Fibroblast of lung (primary cell): ENCODE measurements around the gene SMG6. TPM values are rescaled to one million over a fixed set of nuclear protein-coding genes. Genes with fewer than 3 reads are reported as not detected.

Source experiments
- DNase-seq, 2 donors: peaks; one replicate each; pipeline versions ENCODE4 v3.0.0 to v3.0.0-alpha.2; 2010; ENCODE audit warnings: low read depth in 2 of 2
- H2AFZ ChIP-seq: 2 replicates; pipeline ENCODE4 v1.5.1; 2012; ENCODE audit warnings: low read length, control low read depth, inconsistent platforms
- H3K27ac ChIP-seq: 2 replicates; pipeline ENCODE4 v1.5.1; 2011; ENCODE audit warnings: low read length, control low read depth; ENCODE audit not compliant: insufficient read depth
- H3K27me3 ChIP-seq: 2 replicates; pipeline ENCODE4 v1.5.1; 2011; ENCODE audit warnings: mild to moderate bottlenecking, low read length; ENCODE audit not compliant: control insufficient read depth, insufficient read depth
- H3K36me3 ChIP-seq: 2 replicates; pipeline ENCODE4 v1.5.1; 2011; ENCODE audit warnings: low read length; ENCODE audit not compliant: control insufficient read depth, insufficient read depth
- H3K4me1 ChIP-seq: 2 replicates; pipeline ENCODE4 v1.5.1; 2011; ENCODE audit warnings: low read length; ENCODE audit not compliant: control insufficient read depth, insufficient read depth; ENCODE audit errors: extremely low read depth
- H3K4me2 ChIP-seq: 2 replicates; pipeline ENCODE4 v1.5.1; 2011; ENCODE audit warnings: low read length, control low read depth; ENCODE audit not compliant: insufficient read depth; ENCODE audit errors: extremely low read depth
- H3K4me3 ChIP-seq, 4 experiments: fragments of 200-600 bp in 1 of 4; sonication (generic) in 1 of 4; replicated peaks in 1 of 4; 2 replicates each; pipeline ENCODE4 v1.5.1; 2011 to 2016; ENCODE audit warnings: low read length in 4 of 4, low read depth in 3 of 4, mild to moderate bottlenecking in 3 of 4, control low read depth in 2 of 4, inconsistent platforms in 1 of 4, mixed read lengths in 1 of 4; ENCODE audit not compliant: insufficient read depth in 1 of 4; ENCODE audit errors: control extremely low read depth in 1 of 4
- H3K79me2 ChIP-seq: 2 replicates; pipeline ENCODE4 v1.5.1; 2012; ENCODE audit warnings: mild to moderate bottlenecking, low read length, inconsistent platforms; ENCODE audit not compliant: control insufficient read depth, insufficient read depth
- H3K9ac ChIP-seq: 2 replicates; pipeline ENCODE4 v1.5.1; 2011; ENCODE audit warnings: mild to moderate bottlenecking, low read length, control low read depth; ENCODE audit not compliant: insufficient read depth
- H3K9me3 ChIP-seq: 2 replicates; pipeline ENCODE4 v1.5.1; 2012; ENCODE audit warnings: low read depth, low read length; ENCODE audit not compliant: control insufficient read depth, insufficient read depth
- H4K20me1 ChIP-seq: 2 replicates; pipeline ENCODE4 v1.5.1; 2011; ENCODE audit warnings: low read length; ENCODE audit not compliant: control insufficient read depth, insufficient read depth; ENCODE audit errors: extremely low read depth
- EZH2 ChIP-seq: IDR thresholded peaks from 2 replicates; pipeline ENCODE4 v1.5.1; 2012; ENCODE audit warnings: low read length, control low read depth, mild to moderate bottlenecking; ENCODE audit errors: missing control alignments
- polyA plus RNA-seq, 2 donors: library from polyadenylated mRNA; depleted of rRNA in 1 of 2; stranded (reverse) in 1 of 2; unstranded in 1 of 2; fragments of >200 nt; gene quantifications; 2 replicates each; pipeline ENCODE4 v1.2.1, GENCODE V29; 2011 to 2012; ENCODE audit warnings: missing spikeins in 1 of 2
- total RNA-seq: library from RNA; depleted of rRNA; stranded (reverse); fragments of >200 nt; gene quantifications from 2 replicates; pipeline ENCODE4 v1.2.1, GENCODE V29; 2014
- TF ChIP-seq, protein P1 (sequence below), 2 donors: IDR thresholded peaks in 1 of 2; conservative IDR thresholded peaks in 1 of 2; 1 replicate in 1 of 2; 2 replicates in 1 of 2; pipeline ENCODE4 v1.5.1; 2011 to 2012; ENCODE audit warnings: low read length in 2 of 2, control low read depth in 1 of 2, inconsistent platforms in 1 of 2, low read depth in 1 of 2, mild to moderate bottlenecking in 1 of 2

The SMG6 gene
- total and polyA plus RNA-seq, 2 donors (not counting 1 experiment from before 2014, with no cell fraction given): 14.7 to 29.9 TPM

DNA sequence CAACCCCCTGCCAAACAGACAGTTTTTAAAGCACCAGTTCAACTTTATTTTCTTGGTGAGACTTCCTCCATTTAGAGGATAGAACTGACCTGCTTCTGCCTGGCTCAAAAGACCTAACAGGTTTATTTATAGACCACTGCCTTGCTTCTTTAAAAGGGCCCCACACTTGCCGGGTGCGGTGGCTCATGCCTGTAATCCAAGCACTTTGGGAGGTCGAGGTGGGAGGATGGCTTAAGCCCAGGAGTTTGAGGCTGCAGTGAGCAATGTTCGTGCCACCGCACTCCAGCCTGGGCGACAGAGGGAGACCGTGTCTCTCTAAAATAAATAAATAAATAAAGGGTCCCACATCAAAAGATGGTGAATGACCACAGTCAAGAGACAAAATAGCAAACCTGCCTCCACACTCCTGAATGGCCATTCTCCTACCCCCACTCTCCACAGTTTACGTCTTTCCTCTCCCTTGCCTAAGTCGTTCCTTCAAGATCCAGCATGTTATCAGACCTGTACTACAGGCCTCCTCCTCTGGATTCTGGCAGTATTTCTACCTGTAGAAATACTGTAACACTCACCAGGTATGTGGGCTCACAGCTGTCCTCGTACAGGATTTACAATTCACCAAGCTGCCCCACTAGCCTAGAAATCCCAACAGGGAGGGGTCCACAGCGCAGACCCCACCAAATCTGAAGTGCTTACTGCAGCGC lies 95.6 kb downstream of the SMG6 start:
- H3K4me3 ChIP-seq: no peak overlapping the region
- no peaks in the 10 kb centered on the region for H3K9me3 ChIP-seq
- no peak overlapping the region for H3K9ac ChIP-seq
- H2AFZ ChIP-seq: no peak overlapping the region
- no peak overlapping the region for H3K4me2 ChIP-seq
- peaks cover 4% of the 10 kb centered on the region for H3K4me1 ChIP-seq
- H3K36me3 ChIP-seq: no peaks in the 10 kb centered on the region
- H3K27me3 ChIP-seq: no peaks in the 10 kb centered on the region
- TF ChIP-seq, protein P1, sequence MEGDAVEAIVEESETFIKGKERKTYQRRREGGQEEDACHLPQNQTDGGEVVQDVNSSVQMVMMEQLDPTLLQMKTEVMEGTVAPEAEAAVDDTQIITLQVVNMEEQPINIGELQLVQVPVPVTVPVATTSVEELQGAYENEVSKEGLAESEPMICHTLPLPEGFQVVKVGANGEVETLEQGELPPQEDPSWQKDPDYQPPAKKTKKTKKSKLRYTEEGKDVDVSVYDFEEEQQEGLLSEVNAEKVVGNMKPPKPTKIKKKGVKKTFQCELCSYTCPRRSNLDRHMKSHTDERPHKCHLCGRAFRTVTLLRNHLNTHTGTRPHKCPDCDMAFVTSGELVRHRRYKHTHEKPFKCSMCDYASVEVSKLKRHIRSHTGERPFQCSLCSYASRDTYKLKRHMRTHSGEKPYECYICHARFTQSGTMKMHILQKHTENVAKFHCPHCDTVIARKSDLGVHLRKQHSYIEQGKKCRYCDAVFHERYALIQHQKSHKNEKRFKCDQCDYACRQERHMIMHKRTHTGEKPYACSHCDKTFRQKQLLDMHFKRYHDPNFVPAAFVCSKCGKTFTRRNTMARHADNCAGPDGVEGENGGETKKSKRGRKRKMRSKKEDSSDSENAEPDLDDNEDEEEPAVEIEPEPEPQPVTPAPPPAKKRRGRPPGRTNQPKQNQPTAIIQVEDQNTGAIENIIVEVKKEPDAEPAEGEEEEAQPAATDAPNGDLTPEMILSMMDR (conservative IDR thresholded peaks at IDR 0.05 in 1 of 2, IDR thresholded peaks at IDR 0.05 in 1 of 2; ENCODE audit: low read depth in 1 of 2, low read length in 2 of 2): no peak
- TF ChIP-seq EZH2: no peak
- H4K20me1 ChIP-seq: no peaks in the 10 kb centered on the region
- no peak for DNase-seq
- no peak overlapping the region for H3K27ac ChIP-seq
- peaks cover 3% of the 10 kb centered on the region for H3K79me2 ChIP-seq

DNA sequence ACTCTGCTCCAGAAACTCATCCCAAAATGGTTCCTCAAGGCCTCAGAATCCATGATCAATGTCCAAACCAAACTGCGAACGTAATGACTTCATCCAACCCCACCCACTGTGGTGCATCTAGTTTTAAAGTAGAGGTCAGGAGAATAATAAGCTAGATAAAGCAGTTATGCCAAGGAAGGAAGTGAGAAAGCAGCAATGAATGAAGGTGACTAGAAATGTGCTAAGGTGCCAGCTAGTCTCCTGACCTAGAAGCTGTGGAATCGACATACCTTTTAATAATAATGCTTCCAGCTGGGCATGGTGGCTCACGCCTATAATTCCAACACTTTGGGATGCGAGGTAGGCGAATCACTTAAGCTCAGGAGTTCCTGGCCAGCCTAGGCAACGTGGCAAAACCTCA lies 99.2 kb downstream of the SMG6 start:
- Histone ChIP-seq H3K9ac (no peak overlapping the region), H3K9me3 (no peaks in the 10 kb centered on the region), H3K4me2 (no peak overlapping the region), H3K27ac (no peak overlapping the region), H3K4me1 (no peaks in the 10 kb centered on the region), H3K79me2 (no peaks in the 10 kb centered on the region), H4K20me1 (no peaks in the 10 kb centered on the region), H3K36me3 (no peaks in the 10 kb centered on the region), H3K27me3 (no peaks in the 10 kb centered on the region), H3K4me3 (no peak overlapping the region), H2AFZ (no peak overlapping the region)
- no peak for DNase-seq
- no peak for TF ChIP-seq EZH2
- TF ChIP-seq, protein P1 (conservative IDR thresholded peaks at IDR 0.05 in 1 of 2, IDR thresholded peaks at IDR 0.05 in 1 of 2; ENCODE audit: low read depth in 1 of 2, low read length in 2 of 2): no peak

DNA sequence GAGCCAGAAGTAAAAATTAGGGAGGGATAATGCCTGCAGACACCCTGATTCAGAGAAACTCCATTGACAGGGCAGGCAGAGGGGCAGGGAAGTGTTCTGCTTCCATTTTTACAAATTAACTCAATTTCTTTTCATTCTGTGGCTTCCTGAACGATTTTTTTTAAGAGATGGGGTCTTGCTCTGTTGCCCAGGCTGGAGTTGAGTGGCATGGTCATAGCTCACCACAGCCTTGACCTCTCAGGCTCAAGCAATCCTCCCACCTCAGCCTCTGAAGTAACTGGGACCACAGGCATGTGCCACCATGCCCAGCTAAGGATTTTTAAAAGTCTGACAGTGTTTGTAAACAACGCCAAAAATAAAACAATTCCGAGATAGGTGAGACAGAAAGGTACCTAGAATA lies 99.8 kb downstream of the SMG6 start:
- H4K20me1 ChIP-seq: no peaks in the 10 kb centered on the region
- no peak for TF ChIP-seq EZH2
- TF ChIP-seq, protein P1 (conservative IDR thresholded peaks at IDR 0.05 in 1 of 2, IDR thresholded peaks at IDR 0.05 in 1 of 2; ENCODE audit: low read depth in 1 of 2, low read length in 2 of 2): no peak
- no peak overlapping the region for H3K27ac ChIP-seq
- no peak overlapping the region for H3K4me3 ChIP-seq
- DNase-seq: no peak
- no peaks in the 10 kb centered on the region for H3K36me3 ChIP-seq
- no peak overlapping the region for H3K9ac ChIP-seq
- H3K4me2 ChIP-seq: no peak overlapping the region
- H3K79me2 ChIP-seq: no peaks in the 10 kb centered on the region
- no peaks in the 10 kb centered on the region for H3K9me3 ChIP-seq
- no peaks in the 10 kb centered on the region for H3K27me3 ChIP-seq
- no peaks in the 10 kb centered on the region for H3K4me1 ChIP-seq
- no peak overlapping the region for H2AFZ ChIP-seq
